NCI-H1417 (cell line): ENCODE data around the gene NIPAL1.
A peak's percentile ranks its signal among the peaks of the same experiment; 100 is the strongest.

Source experiments
- DNase-seq, 3 experiments: peaks; one replicate each; lab custom pipeline; 2025; lab: John Stamatoyannopoulos, UW

NIPAL1 gene

DNA sequence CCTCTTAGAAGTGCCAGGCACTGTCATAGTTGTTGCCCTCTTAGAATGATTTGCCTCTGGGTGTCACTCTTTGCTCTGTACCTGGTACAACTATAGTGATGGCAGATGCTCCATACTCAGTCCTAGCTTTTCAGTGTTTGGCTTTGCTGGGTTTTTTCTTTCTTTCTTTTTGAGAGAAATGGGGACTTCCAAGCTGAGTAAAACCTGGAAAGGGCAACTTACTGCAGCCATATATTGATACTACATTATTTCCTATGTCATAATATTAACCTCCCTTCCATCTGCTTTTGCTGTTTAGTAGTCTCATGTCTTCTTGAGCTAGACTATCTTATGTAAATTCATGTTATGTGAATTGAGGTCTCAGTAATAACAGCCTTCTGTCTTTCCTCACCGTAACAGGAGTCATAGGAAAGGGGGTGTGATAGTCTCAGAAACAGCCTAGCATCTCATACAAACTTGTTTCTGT is 49.0 kb downstream of the NIPAL1 start:
- no peak for DNase-seq

DNA sequence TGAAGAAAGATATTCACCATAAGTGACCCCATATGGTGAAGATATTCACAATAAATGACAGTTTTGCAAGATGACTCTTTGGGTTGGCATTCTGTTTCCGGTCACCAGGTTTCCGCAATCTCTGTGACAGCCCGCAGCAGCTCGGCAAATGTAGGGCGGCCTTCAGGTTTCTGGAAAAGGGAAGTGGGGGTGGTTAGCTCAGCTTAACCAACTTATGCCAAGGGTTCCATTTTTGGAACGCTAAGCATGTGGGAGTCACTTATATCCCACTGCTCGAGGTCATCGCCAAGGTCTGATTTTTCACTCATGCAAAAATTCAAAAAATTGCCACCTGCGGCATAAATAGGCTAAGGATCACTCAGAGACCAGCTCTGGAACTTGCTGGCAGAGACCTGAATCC is 51.0 kb downstream of the NIPAL1 start:
- DNase-seq, result no peak

GRCh38 chr4:48068182-48068581 is 51.6 kb downstream of the NIPAL1 start:
- no peak for DNase-seq

- no peak for DNase-seq
These were observed 52.5 kb downstream of the NIPAL1 start for GRCh38 chr4:48069026-48069425.

- DNase-seq, result no peak
These were observed 54.6 kb downstream of the NIPAL1 start for GRCh38 chr4:48071191-48071590.

GRCh38 chr4:48073567-48074103 is 57.1 kb downstream of the NIPAL1 start:
- DNase-seq, result no peak

DNA sequence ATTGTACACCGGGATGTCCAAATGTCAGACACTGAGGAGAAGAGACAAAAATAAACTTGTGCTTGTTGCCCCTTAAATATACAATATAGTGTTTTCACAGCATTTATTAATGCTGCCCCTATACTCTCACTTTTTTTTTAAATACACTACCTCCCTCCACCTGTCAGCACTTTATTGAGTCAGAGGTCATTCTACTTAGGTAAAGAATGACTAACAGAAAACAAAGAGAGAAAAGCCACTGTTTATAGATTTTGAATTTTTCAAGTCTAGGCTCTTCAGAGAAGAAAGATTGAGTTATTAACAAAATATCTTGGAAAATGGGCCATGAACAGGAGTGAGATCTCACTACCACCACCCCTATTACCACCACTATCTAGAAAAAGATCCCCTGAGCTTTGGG is 58.1 kb downstream of the NIPAL1 start:
- no peak for DNase-seq

DNA sequence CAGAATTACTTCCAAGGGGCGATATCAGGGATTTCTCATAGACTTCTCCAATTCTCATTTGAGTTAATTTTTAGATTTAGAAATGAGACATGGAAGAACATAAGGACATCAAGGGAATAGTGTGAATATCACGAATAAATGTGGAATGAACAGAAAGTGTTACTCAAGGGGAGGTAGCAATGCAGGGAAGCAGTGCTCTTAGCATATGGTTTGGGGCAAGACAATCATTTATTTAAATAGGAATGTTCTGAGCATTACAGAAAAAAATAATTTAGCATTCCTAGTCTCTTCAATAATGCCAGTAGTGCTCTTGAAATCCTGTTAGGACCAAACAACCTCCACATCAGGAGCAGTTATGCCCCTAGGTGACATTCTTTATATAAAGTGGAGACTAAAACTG is 61.9 kb downstream of the NIPAL1 start:
- no peak for DNase-seq

DNA sequence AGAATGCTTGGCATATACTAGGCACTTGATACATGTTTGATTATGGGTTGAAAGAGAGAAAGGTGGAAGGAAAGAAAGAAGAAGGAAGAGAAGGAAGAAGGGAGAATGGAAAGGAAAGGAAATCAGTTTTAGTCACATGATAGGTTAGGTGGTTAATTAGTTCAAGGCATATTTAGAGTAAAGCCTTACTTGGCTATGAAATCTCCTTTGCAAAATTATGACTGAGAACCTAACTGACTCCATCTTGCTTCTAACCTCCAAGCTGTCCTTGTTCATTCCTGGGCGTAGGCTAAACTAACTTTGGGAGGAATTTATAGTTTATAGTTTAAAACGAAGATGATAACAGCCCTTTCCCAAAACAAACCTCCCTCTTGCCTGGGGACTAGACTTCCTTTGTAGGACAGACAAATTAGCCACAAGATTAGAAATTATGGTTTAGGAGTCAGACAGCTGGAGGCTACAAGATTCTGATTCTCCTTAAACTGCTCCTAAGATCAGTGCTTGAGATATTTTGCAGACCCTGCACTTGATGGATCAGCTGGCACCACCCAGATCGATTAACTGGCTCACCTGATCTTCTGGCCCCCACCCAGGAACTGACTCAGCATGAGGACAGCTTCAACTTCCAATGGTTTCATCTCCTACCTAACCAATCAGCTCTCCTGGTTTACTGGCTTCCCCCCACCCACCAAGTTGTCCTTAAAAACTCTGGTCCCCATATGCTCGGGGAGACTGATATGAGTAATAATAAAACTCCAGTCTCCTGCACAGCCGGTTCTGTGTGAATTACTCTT is 62.5 kb downstream of the NIPAL1 start:
- no peak for DNase-seq

DNA sequence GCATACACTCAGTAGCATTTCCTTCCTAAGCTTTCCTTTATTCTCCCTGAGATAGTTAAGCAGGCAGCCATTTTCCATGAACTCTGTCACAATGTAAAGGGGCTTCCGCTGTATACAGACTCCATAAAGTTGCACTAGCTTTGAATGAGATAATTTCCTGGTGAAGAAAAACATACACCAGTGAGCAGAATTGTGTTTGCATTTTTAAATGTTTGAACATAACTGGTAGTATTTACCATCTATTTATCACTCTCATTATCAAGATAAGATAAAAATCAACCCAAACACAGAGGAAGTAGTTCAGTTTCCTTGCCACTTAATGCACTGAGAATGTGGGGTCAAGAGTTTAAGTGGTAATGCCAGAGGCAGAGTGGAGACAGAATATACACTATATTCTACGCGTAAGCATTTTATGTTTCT is 63.4 kb downstream of the NIPAL1 start:
- peak in 1 of 3 experiments; percentile 22 for DNase-seq

GRCh38 chr4:48081196-48081595 is 64.6 kb downstream of the NIPAL1 start:
- DNase-seq, result no peak

DNA sequence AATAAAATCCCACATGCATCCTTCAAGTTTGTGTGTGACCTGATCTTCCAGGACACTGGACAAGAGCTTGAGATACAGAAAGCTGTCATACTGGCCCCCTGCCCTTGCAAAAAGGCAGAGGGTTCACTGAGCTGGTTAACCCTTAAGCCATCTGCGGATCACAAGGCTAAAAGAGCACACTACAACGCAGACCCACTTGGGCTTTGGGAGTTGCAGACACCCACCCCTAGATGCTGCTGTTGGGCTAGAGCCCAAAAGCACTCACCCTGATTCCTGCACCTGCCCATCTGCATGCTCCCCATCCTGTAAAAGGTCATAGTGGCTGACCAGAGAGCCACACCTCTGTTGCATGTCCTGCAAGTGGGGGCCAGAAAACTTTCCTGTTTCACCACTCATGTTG is 66.4 kb downstream of the NIPAL1 start:
- no peak for DNase-seq

DNA sequence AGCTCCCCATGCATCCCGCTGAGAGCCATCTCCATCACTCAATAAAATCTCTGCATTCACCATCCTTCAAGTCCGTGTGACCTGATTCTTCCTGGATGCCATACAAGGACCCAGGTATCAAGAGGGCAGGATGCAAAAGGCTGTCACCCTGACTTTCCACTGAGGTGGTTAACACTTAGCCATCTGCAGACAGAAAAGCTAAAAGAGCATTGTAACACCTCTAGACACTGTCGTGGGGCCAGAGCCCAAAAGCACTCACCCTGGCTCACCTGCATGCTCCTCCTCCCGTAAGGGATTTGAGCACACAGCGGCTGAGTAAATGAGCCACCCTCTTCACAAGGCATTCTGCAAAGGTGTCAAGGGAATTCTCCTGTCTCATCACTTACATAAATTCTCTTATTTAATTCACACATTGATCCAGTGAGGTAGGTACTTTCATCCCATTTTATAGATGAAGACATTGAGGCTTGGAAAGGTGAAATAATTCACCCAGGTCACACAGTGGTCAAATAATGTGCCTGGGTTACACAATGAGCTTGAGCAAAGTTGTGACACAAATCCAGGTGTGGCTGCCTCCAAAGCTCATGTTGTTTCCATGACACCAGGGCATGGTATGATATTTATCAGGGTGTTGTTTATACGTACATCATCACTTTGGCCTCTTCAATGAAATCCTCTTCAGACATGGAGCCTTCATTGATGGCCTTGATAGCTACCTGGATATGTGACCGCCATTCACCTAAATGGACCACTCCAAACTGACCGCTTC is 69.4 kb downstream of the NIPAL1 start:
- DNase-seq, result no peak
